Testis (tissue), 3 donors: ENCODE data around the gene ANKRD40CL. TPM values are rescaled to one million over a fixed set of nuclear protein-coding genes. Genes with fewer than 3 reads are reported as not detected.

Experiments used
- DNase-seq: peaks from one replicate; pipeline ENCODE4 v3.0.0-alpha.2; 2019
- H3K27ac ChIP-seq, 2 donors: fragments of 200-600 bp; sonication (generic); one replicate each; pipeline ENCODE4 v1.5.1; 2019
- H3K27me3 ChIP-seq: fragments of 200-600 bp; sonication (generic); one replicate; pipeline ENCODE4 v1.5.1; 2019
- H3K36me3 ChIP-seq: fragments of 200-600 bp; sonication (generic); one replicate; pipeline ENCODE4 v1.5.1; 2017; ENCODE audit warnings: low read depth; ENCODE audit errors: missing control alignments
- H3K4me1 ChIP-seq: fragments of 200-600 bp; sonication (generic); one replicate; pipeline ENCODE4 v1.5.1; 2019
- H3K4me3 ChIP-seq, 2 donors: fragments of 200-600 bp; sonication (generic); one replicate each; pipeline ENCODE4 v1.5.1; 2017 to 2019
- H3K9me3 ChIP-seq: fragments of 200-600 bp; sonication (generic); one replicate; pipeline ENCODE4 v1.5.1; 2017
- CTCF ChIP-seq, 3 experiments: fragments of 450-650 bp in 2 of 3; fragments of 200-600 bp in 1 of 3; sonication (generic) in 1 of 3; IDR thresholded peaks; one replicate each; pipeline ENCODE4 v1.5.1; 2016 to 2019; ENCODE audit warnings: antibody characterized with exemption in 3 of 3, mild to moderate bottlenecking in 2 of 3, moderate library complexity in 1 of 3
- POLR2A ChIP-seq: fragments of 450-650 bp; IDR thresholded peaks from one replicate; pipeline ENCODE4 v1.6.1; 2017; ENCODE audit warnings: antibody characterized with exemption, mild to moderate bottlenecking, moderate library complexity
- WGBS, 2 donors: methylation state at CpG; one replicate each; pipeline ENCODE4 v1.1.5; 2018; 5-methylcytosine and 5-hydroxymethylcytosine counted together
- intact Hi-C: fragments of 100-400 bp; cut with DNase I; formaldehyde crosslinking; loops from one replicate; pipeline ENCODE4 v1.15.1; 2023; ENCODE audit warnings: low total_unique reads
- polyA plus RNA-seq: library from polyadenylated mRNA; stranded (reverse); fragments of 350-450 nt; fragmentation: Illumina TruSeq; extraction: RNeasy Lipid Tissue Mini Kit (QIAGEN cat#74804); gene quantifications from one replicate; pipeline ENCODE4 v1.2.3, GENCODE V29; 2014; ENCODE audit warnings: low read depth, low replicate concordance; ENCODE audit not compliant: insufficient read depth
- total RNA-seq, 2 donors: library from RNA; depleted of rRNA; stranded (reverse); fragments of >200 nt; gene quantifications; one replicate each; pipeline ENCODE4 v1.2.3, GENCODE V29; 2016

Gene ANKRD40CL
- total and polyA plus RNA-seq, 3 donors from 2014 or later, result not detected

DNA sequence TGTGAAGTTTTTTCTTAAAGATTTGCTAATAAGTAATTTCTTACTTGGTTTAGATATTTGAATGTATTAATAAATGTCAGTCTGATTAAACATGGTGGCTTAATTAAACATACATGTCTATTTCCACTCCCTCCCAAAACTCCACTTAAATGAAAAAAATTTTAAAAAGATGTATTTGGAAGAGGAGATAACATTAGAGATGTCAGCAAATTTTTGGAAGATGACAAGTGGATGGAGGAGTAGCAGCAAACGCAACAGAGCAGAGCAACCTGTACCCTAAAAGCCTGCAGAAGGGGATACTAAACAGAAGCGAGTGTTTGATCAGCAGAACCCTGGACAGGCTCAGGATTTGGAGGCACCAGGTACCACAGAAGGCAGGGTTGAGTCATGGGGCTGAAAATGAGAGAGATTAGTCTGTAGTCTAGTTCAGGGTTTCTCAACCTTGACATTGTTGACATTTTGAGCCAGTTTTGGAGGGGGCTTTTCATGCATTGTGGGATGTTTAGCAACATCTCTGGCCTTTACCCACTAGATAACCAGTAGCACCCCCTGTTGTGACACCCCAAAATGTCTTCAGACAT is 30.1 kb downstream of the ANKRD40CL start:
- no peak for TF ChIP-seq POLR2A
- no peak for TF ChIP-seq CTCF (IDR thresholded peaks at IDR 0.05)
- no peaks in the 10 kb centered on the region for H3K27me3 ChIP-seq
- H3K9me3 ChIP-seq, result no peaks in the 10 kb centered on the region
- no peak overlapping the region for H3K4me3 ChIP-seq
- no peak for DNase-seq
- no peaks in the 10 kb centered on the region for H3K36me3 ChIP-seq
- intact Hi-C loops, result no loop called here
- H3K4me1 ChIP-seq, result no peaks in the 10 kb centered on the region
- 81 to 89% methylated on average over 2 of the region's 2 CpGs for WGBS, 2 donors
- no peak overlapping the region for H3K27ac ChIP-seq

- Histone ChIP-seq H3K27me3 (no peaks in the 10 kb centered on the region), H3K27ac (no peak overlapping the region), H3K4me1 (no peaks in the 10 kb centered on the region), H3K4me3 (no peak overlapping the region), H3K36me3 (no peaks in the 10 kb centered on the region), H3K9me3 (no peaks in the 10 kb centered on the region)
- WGBS, 2 donors, result 72 to 74% methylated on average over 3 of the region's 3 CpGs
- intact Hi-C loops, result no loop called here
- TF ChIP-seq CTCF (IDR thresholded peaks at IDR 0.05) (no peak), POLR2A (no peak)
- no peak for DNase-seq
These were observed 32.0 kb downstream of the ANKRD40CL start for GRCh38 chr17:50735287-50735686.

- Histone ChIP-seq H3K4me3 (no peak overlapping the region), H3K27me3 (no peaks in the 10 kb centered on the region), H3K27ac (no peak overlapping the region), H3K9me3 (no peaks in the 10 kb centered on the region), H3K36me3 (no peaks in the 10 kb centered on the region), H3K4me1 (no peaks in the 10 kb centered on the region)
- no peak for DNase-seq
- no peak for TF ChIP-seq CTCF (IDR thresholded peaks at IDR 0.05)
- no peak for TF ChIP-seq POLR2A
- intact Hi-C loops, result no loop called here
- WGBS, 2 donors, result 66 to 72% methylated on average over 7 of the region's 7 CpGs
These were observed 35.5 kb downstream of the ANKRD40CL start for GRCh38 chr17:50731575-50732460.

DNA sequence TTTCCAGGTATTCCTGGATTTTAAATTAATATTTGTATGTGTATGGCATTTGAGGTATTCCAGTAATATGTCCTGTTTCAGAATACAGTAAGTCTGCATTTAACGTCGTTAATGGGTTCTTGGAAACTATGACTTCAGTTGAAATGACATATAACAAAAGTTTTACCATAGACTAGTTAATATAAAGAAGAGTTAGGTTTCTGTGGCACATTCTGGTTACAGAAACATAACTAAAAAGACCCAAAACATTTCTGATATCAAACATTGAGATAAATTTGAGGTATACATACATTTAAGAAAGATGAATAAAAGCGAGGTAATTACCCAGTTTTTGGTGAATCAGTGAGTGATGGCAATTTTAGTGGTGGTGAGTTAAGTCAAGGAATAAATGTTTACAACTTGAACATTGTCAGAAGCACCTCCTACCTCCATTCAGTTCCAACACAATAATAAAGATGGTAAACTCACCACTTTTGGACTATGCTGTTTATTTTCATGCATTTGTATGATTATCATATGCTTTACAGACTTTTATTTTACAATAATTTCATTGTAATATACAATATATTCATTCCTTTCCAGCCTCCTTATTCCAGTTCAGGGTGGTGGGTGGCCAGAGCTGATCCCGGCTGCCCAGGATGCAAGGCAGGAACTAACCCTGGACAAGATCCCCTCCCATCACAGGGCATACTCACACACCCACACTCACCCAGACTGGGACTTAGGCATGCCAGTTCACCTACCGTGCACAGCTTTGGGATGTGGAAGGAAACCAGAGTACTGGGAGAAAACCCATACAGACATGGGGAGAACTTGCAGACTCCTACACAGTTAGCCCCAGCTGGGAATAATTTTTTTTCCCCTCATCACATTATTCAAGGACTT is 38.2 kb downstream of the ANKRD40CL start:
- Histone ChIP-seq H3K27ac (no peak overlapping the region), H3K4me1 (peaks cover 7% of the 10 kb centered on the region), H3K4me3 (no peak overlapping the region), H3K36me3 (no peaks in the 10 kb centered on the region), H3K9me3 (no peaks in the 10 kb centered on the region), H3K27me3 (no peaks in the 10 kb centered on the region)
- no peak for DNase-seq
- intact Hi-C loops, result no loop called here
- TF ChIP-seq POLR2A, result no peak
- TF ChIP-seq CTCF (IDR thresholded peaks at IDR 0.05), result no peak
- 61 to 77% methylated on average over 5 of the region's 5 CpGs for WGBS, 2 donors
